IPS DF 19.7 (cell line): Measurements from ENCODE around the gene ZIC1.
A peak's percentile ranks its signal among the peaks of the same experiment; 100 is the strongest.

Source experiments
- DNase-seq: peaks from one replicate; pipeline ENCODE4 v3.0.0-alpha.2; 2013; ENCODE audit warnings: low read depth, low spot score

The ZIC1 gene

DNA sequence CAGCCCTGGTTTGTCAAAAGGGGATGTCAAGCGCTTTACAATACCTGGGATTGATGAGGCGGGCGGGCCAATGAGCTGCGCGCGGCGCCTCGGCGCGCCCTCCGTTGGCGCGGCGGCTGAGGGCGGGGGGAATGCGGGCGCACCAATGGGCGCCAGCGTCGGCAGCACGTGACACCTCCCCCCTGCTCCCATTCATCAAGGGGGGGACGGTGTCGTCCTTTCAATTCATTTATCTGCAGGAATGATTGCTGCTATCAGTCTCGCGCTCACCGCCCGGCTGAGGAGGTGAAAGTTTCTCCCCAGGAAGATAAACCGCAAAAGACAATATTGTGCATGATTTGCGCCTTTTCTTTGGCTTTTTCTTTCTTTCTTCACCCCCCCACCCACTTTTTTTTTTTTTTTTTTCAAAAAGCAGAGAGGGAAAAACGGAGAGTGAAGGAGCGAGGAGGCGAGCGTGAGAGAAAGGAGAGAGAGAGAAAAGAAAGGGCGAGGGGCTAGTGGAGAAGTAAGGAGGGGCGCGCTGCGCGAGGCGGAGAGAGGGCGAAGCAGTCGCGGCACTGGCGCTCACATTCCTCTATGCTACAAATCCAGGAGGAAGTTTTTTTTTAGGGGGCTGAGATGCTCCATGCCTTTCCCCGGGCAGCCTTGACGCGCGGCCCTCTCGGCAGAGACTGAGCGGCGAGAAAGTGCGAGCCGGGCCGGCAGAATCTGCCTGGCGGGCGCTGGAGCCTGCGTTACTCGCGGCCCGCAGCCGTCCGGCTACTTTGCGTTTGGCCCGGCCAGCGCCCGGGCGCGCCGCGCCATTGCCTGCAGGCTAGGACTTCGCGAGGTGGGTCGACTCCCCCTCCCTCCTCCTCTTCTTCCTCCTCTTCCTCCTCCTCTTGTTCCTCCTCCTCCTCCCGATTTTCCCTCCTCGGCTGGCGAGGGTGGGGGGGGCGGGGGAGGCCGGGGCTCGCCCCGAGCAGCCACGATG is at the start of gene ZIC1:
ZIC1 (plus strand) TSS at position 223 of the 973 bp plus-strand sequence; CDS start at position 971, 748 bp downstream.
- no peak for DNase-seq

DNA sequence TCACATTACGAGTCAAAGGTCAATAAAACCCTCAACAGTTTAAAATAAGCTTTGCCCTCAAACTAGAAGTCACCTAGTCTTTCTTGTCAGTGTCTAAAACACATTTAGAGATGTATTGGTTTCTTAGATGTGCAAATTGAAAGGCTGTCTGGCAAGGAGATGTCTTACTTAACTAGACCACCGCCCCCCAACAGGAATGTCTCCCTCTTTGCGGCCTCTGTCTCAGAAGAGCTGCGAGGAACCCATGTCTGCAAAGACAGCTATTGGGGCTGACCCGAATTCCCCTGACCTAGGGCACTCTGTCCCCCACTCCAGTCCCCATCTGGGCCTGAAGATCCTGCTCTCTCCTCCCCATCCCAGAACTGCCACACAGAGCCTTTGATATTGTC is 49.1 kb upstream of the ZIC1 start:
- no peak for DNase-seq

DNA sequence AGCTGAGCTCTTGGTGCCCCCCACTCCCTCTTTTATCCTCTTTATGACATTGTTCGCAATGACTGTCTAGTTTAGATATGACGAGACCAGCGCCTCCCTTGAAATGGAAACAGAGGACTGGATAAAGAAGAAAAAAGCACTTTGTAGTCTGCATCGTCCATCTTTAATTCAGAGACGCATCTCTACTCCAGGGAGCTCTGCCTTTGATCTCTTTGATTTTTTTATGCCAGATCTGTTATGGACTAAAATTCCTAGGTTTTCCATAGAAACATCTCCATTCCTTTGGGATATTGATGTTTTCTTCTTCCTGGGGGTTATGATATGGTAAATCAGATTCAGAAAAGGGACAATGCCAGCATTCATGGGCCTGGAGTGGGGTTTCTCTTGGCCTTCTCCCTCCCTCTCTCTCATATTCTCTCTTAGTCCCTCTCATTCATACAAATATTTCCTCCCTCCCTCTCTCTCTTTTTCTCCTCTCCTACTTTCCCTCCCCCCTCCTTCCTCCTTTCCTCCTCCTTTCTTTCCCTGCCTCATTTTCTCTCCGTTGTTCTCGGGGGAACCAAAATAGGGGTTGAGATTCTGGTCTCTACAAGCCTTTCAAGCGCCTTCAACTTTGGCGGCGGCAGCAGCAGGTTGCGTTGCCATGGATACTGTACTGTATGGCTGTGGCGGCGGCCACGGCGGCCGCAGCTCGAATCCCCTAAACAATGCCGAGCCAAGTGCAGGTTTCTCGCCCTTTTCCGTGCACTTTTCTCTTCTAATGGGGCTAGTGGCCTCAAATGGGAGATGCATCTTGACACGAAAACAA is 48.3 kb upstream of the ZIC1 start:
- no peak for DNase-seq

DNA sequence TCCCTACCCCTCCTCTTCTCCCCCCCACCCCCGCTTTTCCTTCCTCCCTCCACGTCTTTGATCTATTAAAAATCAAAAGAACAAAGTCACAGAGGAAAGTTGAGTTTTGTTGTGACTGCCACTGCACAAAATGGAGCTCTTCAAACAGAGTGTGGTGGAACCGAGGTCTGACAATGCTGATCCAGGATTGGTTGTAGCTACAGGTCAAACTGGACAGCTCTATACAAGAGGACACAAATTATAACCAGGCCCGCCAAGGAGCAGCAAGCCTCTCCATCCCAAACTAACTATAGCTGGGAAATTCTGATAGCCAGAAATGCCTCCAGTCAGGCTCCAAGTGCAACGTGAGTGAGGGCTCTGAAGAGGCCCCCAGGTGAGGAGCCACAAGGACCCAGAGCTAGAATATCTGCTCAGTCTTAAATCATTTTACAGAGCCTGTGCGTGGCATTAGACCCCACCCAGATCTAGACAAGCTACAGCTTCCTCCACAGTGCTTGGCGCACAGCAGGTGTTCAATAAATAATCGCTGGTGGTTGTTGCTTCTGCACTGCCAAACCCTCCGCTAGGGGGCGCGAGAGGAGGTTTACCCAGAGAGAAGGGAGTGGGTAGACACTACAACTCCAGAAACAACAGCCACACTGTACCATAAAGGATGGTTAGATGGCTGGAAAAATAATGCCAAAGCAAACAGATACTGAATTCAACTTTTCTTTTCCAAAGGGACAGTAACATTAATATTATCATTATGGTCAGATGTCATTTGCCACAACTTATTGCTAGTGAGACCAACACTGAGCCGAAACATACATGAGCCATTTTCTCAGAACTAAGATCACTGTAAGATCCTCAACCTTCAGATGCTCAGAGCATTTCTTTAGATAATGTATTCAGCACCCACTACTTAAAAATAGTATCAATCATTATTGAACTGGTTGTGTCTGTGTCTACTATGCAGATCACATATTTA is 47.4 kb upstream of the ZIC1 start:
- DNase-seq = no peak

DNA sequence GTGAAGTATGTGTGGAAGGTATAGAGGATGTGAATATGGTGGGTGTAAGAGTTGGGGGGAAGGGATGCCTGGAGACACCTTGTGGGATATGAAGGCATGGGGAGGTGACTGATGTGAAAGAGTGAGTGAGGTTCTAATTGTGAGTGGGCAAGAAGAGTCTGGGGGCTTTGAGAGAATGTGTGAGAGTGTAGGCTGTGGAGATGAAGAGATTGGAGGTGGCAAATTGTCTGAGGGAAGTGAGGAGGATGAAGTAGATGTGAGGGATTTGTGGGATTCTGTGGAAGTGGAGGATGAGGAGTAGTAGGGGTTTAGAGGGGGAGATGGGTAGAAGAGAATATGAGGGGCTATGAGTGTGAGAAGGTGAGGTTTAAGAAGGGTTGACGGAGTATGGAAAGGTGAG is 44.4 kb upstream of the ZIC1 start:
- DNase-seq = no peak

DNA sequence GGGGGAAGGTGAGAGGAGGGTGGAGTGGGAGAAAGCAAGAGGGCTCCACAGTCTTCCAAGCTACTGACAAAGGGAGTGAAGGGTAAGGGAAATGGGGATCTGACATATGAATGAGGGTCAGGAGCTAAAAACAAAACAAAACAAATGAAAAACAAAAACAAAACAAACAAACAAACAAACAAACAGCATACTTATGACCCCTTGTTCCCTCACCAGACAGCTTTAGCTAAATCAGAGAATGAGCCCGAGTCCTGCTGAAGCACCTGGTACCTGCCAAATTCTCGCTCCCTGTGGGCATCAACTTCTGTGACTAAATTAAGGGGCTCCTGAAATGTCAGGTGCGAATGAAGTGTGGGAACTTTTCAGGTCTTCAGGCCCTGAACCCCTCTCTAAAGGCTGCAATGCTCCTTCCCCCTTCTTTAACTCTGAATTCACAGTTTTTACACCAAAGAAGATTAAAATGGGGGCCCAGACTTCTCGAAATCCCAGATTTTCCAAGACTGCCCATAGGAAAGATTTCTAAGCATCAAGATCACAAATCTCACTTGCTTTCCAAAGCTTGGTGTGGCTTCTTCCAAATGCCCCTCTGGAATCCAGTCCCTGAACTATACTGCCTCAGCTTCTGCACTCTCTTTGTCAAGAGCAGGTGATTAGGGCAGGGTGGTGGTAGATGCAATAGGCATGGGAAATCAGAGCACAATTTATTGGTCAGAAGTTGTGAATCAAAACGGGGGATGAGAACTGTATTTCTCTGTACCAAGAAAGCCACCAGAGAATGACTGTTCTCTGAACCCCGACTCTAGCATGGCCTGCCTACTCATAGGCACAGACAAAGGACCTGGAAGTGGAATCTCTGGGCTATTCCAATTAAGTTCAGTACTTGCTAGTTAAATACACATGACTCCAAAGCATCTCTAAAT is 43.7 kb upstream of the ZIC1 start:
- no peak for DNase-seq

DNA sequence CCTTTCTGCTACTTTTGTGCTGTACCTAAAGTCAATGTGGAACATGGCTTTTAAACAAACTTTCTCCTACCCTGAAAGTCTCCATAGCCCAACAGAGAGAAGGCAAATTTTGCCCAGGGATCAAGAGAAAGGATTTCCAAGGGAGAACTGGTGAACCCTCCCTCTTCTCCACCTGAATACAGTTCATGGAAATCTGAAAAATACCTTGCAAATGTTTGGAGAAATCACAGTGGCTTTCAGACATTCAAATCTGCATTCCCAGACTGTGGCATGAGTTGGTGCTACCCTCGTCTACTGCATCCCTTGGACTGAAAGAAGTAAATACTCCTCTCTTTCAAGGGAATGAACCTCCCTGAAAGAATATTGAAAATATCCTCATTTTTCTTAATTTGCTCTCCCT is 41.5 kb upstream of the ZIC1 start:
- no peak for DNase-seq

DNA sequence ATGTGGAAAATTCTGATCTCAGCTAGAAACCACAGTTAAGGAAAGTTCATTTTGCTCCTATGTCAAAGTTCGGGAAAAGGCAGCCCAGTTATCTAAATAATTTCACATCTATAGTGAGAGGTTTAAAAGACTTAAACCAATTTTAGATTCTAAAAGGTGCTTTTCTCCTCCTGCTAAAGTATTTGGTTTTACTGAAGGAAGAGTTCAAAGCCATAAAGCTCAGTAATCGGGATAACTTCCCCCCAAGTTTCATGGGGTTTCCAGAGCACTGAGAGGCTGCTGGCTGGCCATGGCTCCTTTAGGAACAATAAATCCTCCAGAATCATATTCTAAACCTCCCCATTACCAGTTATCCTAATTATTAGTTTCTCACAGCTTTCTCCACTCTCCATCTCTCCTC is 41.0 kb upstream of the ZIC1 start:
- DNase-seq = no peak

DNA sequence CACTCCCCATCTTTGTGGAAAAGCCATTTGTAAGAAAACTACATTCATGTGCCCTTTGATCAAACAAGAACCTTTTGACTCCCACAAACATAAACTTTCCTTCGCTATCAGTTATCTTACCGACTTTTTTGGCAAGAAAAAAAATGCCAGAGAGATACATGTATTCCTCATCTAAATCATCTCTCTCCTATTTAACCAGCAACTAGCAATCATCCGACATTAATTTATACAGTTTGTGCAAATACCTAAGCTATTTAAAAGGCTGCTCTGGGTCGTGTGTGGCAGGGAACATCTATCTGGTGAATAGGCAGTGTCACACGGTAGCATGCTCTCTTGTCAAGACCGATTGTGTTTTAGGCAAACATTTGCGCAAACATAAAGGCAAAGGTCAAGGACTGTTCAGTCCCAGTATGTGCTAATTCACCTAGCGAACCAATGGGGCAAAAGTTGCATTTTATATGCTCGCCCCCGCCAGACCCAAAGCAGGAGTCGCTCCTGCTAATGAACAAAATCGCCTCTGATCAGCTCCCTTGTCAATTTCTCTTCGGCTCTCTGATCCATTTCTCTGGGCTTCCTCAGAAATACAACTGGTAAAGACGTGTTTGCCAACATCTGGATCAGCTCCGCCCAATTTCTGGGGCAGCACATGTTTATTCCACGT is 40.5 kb upstream of the ZIC1 start:
- DNase-seq = no peak

DNA sequence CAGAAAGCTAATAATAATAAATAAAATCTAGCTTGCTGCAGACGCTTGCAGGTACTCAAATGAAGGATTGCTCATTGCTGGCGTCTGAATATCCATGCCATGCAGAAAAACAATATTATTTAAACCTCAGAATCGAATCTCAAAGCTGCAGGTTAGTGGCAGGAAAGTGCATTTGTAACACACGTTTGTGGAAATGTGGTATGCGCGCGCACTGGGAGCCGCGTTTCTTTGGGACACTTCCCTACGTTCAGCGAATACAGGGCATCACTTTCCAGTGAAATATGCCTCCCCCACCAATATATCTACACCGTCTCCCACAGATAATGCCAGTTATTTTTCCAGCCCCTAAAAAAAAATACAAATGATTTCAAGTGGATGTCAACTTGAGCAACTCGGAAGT is 39.9 kb upstream of the ZIC1 start:
- DNase-seq = no peak

DNA sequence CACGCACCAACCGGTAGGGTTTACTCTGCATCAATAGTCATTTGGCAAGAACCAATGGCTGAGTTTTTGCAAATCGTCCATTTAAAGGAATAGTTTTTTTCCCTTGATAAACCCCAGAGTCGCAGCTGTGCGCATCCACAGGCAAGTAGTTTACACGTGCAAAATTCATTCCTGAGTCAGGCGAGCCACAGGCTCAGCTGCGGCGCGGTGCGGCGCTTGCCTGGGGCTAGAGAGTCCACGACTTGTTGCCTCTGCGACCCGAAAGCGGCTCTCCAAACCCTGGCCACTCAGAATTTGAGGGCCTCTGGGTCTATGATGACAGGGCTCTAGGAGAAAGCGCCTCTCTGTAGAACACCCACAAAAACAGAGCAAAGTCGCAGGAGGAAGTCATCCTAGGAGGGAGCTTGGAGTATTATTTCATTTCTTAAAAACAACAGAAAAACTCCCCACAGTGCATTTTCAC is 39.5 kb upstream of the ZIC1 start:
- no peak for DNase-seq

DNA sequence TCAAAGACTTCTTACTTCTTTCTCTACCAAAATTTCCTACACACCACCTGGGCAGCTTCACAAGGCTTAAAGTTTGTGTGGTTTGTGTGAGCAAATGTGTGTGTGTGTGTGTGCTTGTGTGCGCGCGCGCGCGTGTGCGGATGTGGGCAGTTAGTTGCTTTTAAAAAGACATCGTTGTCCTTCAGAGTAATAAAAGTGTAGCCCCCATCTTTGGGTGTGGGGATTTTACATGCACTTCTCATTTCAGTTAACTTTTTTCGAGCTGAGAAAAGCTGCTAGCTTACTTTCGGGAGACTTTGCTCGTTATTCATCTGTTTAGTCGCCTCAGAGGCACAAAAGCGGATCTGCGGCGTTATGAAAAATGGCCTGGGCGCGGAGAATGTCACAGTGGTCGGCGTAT is 38.8 kb upstream of the ZIC1 start:
- no peak for DNase-seq

DNA sequence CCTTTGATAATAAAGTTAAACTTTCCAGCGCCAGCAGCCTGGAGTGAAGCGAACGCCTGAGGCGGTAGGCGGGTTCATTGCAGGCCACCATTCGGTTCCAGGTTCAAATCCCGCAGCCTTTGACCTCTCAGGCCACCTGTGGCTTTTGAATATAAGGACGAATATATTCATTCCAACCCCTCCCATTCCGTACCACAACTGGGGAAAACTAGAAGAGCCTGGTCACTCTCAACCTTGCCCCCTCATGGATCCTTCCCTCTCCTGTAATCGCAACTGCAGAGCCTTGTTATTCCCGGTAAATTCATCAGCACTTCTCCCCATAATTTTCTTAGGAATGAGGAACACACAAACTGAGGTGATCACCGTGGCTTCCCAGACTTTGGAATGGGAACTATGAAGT is 38.0 kb upstream of the ZIC1 start:
- DNase-seq = no peak

DNA sequence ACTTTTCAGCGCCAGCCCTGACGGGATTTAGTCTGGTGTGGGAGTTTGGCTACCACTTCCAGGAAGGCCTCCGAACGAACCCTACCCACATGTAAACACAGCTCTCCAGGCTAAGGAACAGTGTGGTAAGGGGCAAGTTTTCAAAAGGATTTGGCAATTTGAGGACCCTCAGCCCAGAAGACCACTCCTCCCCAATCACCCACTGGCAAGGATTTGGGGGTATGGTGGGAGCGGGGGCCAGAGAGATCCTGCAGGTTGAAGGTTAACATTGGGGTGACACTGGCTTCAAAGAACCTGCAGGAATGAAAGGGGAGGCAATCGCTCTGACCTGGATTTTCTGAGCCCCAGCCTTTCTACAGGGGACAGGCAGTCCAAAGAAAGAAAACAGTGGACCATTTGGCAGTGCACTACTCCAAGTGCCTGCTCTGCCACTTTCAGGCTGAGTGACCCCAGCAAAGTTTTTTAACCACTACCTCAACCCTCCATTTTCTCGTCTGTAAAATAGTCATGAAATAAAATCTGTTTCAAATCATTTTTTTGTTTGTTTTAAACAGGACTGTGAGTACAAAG is 37.3 kb upstream of the ZIC1 start:
- DNase-seq = no peak

DNA sequence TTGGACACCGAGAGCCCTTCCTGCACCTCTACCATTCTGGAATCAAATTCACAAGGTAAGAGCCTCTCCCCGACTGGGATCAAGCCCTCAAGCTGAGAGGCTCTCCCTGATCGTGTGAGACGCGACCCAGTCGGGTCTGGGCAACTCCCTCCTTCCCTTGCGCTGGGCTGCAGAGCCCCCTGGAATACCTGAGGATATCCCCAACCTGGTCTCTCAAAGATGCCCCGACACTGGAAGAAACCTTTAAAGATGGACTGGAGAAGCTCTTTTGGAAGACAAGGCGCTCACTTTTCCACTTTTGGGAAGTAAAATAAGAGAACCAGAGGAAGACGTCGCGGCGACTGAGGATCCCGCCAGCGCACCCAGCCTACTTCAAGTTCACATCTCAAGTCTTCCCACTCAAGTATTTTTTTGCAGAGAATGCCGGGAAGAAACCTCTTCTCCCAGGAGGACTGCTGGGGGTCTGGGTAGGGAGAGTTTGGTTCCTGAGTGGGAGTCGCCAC is 36.6 kb upstream of the ZIC1 start:
- DNase-seq = no peak

DNA sequence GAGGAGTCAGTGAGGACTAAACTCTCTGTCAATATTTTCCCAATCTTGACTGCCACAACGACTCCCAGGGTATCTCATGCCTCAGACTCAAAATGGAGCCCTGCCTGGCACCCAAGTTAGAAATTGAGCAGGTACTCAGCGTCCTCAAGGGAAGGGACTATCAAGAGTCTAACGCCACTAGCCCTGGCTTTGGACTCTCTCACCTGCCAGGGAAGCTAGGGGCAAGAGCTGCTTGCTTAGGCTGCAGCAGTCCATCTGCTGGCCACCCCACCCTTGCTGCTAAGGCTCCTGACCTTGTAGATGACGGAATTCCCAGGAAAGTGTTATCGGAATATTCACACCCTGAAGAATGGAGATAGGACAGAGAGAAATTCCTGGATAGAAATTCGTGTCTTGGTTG is 35.9 kb upstream of the ZIC1 start:
- no peak for DNase-seq

DNA sequence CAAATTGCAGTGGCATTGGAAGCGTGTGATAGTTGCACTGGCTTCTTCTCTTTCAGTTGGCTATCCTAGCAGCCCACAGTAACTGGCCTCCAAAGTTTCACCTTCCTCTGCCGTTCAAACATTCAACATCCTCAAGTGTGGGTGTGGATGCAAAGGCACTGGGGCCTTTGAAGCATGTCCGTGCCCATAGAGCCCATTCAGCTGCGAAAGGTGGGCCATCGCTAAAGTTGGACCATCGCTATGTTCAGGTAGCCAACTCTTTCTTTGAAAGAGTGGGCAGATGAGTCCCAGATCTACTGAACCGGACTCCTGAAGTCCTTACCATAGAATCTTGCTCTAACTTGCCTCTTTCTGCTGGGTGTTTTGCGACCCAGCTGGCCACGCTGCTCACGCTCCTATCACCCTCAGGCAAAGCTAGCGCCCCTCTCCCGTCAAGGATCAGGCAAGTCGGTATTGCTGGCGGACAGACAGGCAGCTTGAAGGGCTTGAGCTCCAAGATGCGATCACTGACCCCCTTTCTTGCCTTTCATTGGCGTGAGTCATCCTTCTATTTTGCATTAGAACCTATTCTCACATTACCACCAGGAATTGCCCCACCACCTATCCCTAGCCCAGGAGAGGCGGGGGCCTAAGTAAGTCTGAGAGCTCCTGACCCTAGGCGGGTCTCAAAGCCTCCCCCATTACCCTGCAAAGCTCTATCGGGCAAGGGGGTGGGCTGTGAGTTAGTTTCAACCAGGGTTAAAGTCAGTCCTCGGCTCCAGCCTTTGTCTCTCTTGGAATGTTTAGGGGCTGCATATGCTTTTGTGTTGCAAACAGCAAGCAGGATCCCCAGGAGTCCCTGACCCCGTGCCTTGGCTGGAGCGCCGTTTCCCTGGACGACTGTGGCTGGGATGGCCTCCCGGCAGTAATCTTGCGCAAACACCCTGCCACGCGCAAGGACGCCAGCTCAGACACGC is 31.5 kb upstream of the ZIC1 start:
- peak; percentile 93 for DNase-seq

DNA sequence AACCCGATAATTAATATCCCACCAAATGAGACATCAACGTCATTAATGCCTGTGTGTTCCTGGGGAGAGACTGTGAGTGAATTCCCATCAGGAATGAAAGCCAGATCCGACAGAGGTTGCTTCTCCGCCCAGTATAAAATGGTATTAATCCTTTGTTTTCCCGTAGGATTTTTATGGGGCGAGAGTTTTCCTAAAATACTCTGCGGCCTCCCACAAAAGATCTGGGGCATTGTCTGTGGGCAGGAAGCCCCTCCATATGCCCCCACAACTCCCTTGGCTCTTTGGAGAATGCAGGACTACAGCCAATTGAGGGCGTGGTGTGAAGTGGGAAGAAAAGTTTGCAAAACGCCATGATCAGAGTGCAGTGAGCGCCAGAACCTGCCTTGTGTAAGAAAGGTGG is 29.5 kb upstream of the ZIC1 start:
- DNase-seq = no peak
